Loucy (cell line): ENCODE data around the gene SLC39A13.

Experiments
- H2AFZ ChIP-seq: fragments of 200-600 bp; sonication (generic); 2 replicates; pipeline ENCODE4 v1.6.0; 2016; ENCODE audit warnings: antibody characterized with exemption, mild to moderate bottlenecking, low read length, moderate library complexity
- H3F3A ChIP-seq: fragments of 200-600 bp; 2 replicates; pipeline ENCODE4 v1.6.0; 2016; ENCODE audit warnings: antibody characterized with exemption, low read depth, mild to moderate bottlenecking
- H3K27me3 ChIP-seq: fragments of 200-600 bp; sonication (generic); 2 replicates; pipeline ENCODE4 v1.6.1; 2014; ENCODE audit warnings: low read length, mild to moderate bottlenecking; ENCODE audit not compliant: insufficient read depth, poor library complexity, severe bottlenecking
- H3K36me3 ChIP-seq: fragments of 200-600 bp; sonication (generic); 2 replicates; pipeline ENCODE4 v1.6.1; 2016; ENCODE audit warnings: low read length; ENCODE audit not compliant: insufficient read depth
- H3K4me1 ChIP-seq: fragments of 200-600 bp; sonication (generic); 2 replicates; pipeline ENCODE4 v1.5.1; 2014; ENCODE audit warnings: low read length, mild to moderate bottlenecking; ENCODE audit not compliant: insufficient read depth, poor library complexity, severe bottlenecking
- H3K4me2 ChIP-seq: fragments of 200-600 bp; sonication (generic); 2 replicates; pipeline ENCODE4 v1.6.0; 2014; ENCODE audit warnings: antibody characterized with exemption, low read length, low read depth, mild to moderate bottlenecking; ENCODE audit not compliant: poor library complexity, severe bottlenecking
- H3K4me3 ChIP-seq: fragments of 200-600 bp; sonication (generic); 2 replicates; pipeline ENCODE4 v1.5.1; 2014; ENCODE audit warnings: low read length, mild to moderate bottlenecking, mixed read lengths; ENCODE audit not compliant: poor library complexity, severe bottlenecking
- H3K79me2 ChIP-seq: fragments of 200-600 bp; sonication (generic); 2 replicates; pipeline ENCODE4 v1.6.1; 2014; ENCODE audit warnings: low read length; ENCODE audit not compliant: insufficient read depth
- H3K9ac ChIP-seq: fragments of 200-600 bp; sonication (generic); 2 replicates; pipeline ENCODE4 v1.6.0; 2014; ENCODE audit warnings: mild to moderate bottlenecking, low read depth, low read length, moderate library complexity; ENCODE audit not compliant: poor library complexity, severe bottlenecking
- H3K9me2 ChIP-seq: fragments of 200-600 bp; sonication (generic); replicated peaks from 2 replicates; pipeline ENCODE4 v1.6.1; 2016; ENCODE audit warnings: low read depth, low read length, mixed read lengths
- H3K9me3 ChIP-seq: fragments of 200-600 bp; sonication (generic); 2 replicates; pipeline ENCODE4 v1.6.1; 2014; ENCODE audit warnings: mild to moderate bottlenecking, antibody characterized with exemption, low read length, low read depth; ENCODE audit not compliant: insufficient read depth
- H4K20me1 ChIP-seq: fragments of 200-600 bp; sonication (generic); 2 replicates; pipeline ENCODE4 v1.6.0; 2014; ENCODE audit warnings: antibody characterized with exemption, low read length, mild to moderate bottlenecking; ENCODE audit not compliant: insufficient read depth, poor library complexity, severe bottlenecking
- CTCF ChIP-seq: fragments of 200-600 bp; sonication (generic); conservative IDR thresholded peaks from 2 replicates; pipeline ENCODE4 v1.5.1; 2014; ENCODE audit warnings: mild to moderate bottlenecking, antibody characterized with exemption, low read length
- EZH2phosphoT487 ChIP-seq: fragments of 200-600 bp; IDR thresholded peaks from 2 replicates; pipeline ENCODE4 v1.6.1; 2018; ENCODE audit warnings: antibody characterized with exemption, mild to moderate bottlenecking, moderate library complexity, borderline replicate concordance

SLC39A13 gene

GRCh38 chr11:47437218-47437745, 28.9 kb downstream of the SLC39A13 start:
- H3K9me2 ChIP-seq, result no peaks in the 10 kb centered on the region
- TF ChIP-seq EZH2phosphoT487, result no peak
- TF ChIP-seq CTCF, result no peak
- no peaks in the 10 kb centered on the region for H3K4me1 ChIP-seq
- no peaks in the 10 kb centered on the region for H3K27me3 ChIP-seq
- no peaks in the 10 kb centered on the region for H3K36me3 ChIP-seq
- H3K4me2 ChIP-seq, result no peak overlapping the region
- H3K79me2 ChIP-seq, result no peaks in the 10 kb centered on the region
- H4K20me1 ChIP-seq, result no peaks in the 10 kb centered on the region
- H3K9ac ChIP-seq, result no peak overlapping the region
- no peaks in the 10 kb centered on the region for H3F3A ChIP-seq
- H3K4me3 ChIP-seq, result no peak overlapping the region
- H3K9me3 ChIP-seq, result no peaks in the 10 kb centered on the region
- no peak overlapping the region for H2AFZ ChIP-seq

- Histone ChIP-seq H3K4me1 (no peaks in the 10 kb centered on the region), H3K27me3 (no peaks in the 10 kb centered on the region), H3K9me2 (no peaks in the 10 kb centered on the region), H3K36me3 (no peaks in the 10 kb centered on the region), H3K79me2 (no peaks in the 10 kb centered on the region), H4K20me1 (no peaks in the 10 kb centered on the region), H3K4me2 (no peak overlapping the region), H3K4me3 (no peak overlapping the region), H3K9me3 (no peaks in the 10 kb centered on the region), H2AFZ (no peak overlapping the region), H3F3A (no peaks in the 10 kb centered on the region), H3K9ac (no peak overlapping the region)
- no peak for TF ChIP-seq CTCF
- no peak for TF ChIP-seq EZH2phosphoT487
These were observed 29.5 kb downstream of the SLC39A13 start for GRCh38 chr11:47437746-47438418.

DNA sequence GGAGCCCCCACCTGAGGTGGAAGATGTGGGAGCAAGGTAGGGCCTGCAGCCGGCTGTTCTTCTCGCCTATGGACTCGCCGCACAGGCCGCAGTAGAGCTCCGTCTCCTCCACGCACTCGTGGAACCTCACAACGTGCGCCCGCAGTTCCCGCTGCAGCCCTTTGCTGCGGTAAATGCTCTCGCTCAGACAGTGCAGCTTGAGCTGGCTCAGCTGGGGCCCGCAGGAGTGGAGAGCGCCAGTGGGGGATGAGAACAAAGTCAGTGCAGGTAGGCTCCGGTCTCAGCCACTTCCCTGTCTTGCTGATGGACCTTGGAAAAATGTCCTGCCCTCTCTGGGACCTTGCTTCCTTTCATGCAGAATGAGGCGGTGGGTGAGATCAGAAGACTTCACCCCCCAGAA, 30.3 kb downstream of the SLC39A13 start:
- H3K9me2 ChIP-seq, result no peaks in the 10 kb centered on the region
- H3K4me2 ChIP-seq, result no peak overlapping the region
- H3K27me3 ChIP-seq, result no peaks in the 10 kb centered on the region
- H4K20me1 ChIP-seq, result no peaks in the 10 kb centered on the region
- no peaks in the 10 kb centered on the region for H3K36me3 ChIP-seq
- H3K9ac ChIP-seq, result no peak overlapping the region
- no peaks in the 10 kb centered on the region for H3K9me3 ChIP-seq
- no peaks in the 10 kb centered on the region for H3K79me2 ChIP-seq
- H3F3A ChIP-seq, result no peaks in the 10 kb centered on the region
- no peak overlapping the region for H3K4me3 ChIP-seq
- no peaks in the 10 kb centered on the region for H3K4me1 ChIP-seq
- TF ChIP-seq EZH2phosphoT487 (no peak), CTCF (no peak)
- no peak overlapping the region for H2AFZ ChIP-seq
